NCI-H748 (cell line): ENCODE results near the gene CHID1.
A peak's percentile ranks its signal among the peaks of the same experiment; 100 is the strongest.

Experiments used
- DNase-seq: peaks from one replicate; lab custom pipeline; 2025; ENCODE audit not compliant: unreplicated experiment; lab: John Stamatoyannopoulos, UW

The CHID1 gene

DNA sequence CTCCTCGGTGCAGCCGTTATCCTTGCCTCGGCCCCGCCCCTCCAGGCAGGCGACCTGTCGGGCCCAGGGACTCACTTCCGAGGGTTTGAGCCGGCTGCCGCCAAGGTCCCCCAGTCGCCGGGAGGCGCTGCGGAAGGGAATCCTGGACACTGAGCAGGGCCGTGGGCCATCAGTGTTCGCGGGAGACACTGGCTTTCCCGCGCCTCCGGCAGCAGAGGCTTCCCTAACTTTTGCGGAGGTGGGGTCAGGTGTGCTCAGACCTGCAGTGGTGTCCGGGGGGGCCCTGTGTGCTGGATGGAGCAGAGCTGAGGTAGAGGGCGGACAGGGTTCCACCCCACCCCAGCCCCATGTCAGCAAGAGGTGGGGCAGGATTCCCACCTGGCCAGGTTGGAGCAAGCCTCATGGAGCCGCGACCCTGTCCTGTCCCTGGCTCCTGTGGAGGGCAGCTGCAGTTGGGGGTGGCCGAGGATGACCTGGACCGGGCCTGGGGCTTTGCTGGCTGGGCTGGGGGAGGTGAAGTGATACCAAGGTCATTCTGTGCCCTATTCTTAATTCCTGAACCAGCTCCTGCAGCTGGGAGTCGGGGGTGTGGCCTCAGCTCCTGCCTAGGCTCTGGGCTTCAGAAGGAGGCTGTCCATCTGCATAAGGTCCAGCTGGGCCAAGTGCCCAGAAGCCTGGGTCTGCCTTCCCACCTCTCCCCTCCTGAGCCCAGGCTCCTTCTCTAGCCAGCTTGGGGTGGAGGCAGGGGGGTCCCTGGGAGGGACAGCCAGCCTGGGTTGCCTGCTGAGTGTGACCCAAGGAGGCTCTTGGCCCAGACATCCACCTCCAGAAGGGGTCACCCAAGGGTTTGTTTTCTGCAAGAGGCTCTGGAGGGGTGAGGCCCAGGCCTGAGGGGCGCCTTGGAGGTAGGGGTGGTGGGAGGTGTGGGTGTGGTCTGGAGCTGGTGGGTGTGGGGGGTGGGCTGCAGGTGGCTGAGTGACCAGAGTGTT lies 59.5 kb downstream of the CHID1 start:
- DNase-seq: peak; percentile 60

DNA sequence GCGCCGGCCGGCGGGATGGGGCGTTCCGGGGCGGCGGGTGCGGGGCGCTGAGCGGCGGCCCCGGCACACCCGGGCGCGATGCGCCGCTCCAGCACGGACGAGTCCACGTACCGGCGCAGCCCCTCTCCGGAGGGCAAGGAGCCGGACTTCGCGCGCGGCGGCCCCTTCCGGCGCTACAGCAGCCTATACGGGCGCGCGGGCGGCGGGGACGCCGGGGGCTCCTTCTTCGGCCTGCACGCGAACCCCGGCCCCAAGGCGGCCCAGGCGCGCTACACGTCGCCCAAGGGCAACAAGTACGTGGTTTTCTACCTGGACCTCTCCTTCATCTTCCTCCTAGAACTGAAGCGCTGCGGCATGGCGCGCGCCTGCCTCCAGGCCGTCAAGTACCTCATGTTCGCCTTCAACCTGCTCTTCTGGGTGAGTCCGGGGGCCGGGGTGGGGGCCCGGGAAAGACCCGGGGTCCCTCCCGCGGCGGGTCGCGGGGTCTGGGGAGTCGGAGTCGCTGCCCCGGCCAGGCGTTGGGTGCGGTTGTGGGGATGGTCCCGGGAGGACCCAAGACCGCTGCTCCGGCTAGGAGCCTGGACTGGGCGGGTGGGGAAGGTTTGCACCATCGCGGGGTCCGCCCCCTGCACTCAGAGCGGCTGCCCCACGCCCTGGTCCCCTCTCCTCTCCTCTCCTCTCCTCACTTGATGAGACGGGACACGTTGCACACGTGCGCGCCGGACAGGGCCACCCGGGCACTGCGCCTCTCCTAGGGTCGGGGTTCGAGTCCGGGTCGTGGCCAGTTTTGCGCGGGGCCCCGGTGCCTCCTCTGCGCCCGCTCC lies 60.4 kb downstream of the CHID1 start:
- peak; percentile 73 for DNase-seq

DNA sequence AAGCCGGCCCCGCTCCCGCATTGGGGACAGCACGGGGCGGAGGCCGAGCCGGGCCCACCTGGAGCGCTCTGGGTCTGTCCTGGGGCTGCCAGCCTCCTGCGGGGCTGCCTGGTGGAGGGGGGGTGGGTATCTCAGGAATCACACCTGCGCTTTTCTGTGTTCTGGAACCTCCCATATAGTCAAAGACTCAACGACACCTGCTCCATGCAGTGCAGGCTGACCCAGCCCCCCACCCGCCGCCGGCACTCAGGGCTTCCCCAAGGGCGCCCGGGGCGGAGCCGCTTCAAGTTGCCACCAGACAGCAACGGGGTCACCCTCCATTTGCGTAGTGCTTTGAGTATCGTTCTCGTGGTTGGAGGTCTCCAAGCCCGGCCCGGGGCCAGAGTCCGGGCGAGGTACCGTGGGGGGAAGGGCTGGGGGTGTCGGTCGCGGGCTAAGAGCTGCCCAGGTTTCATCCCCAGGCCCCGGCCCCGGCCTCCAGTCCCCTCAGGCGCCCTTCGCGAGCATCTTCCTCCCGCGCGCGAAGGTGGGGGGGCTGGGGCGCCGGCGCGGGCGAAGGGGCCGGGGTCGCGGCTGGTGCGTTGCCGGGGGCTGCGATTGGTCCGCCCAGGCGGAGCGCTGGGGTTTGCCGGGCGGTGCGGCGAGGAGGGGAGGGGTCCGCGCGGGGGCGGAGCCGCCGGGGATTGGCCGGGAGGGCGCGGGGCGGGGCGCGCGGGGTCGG lies 61.3 kb downstream of the CHID1 start:
- DNase-seq: peak; percentile 82

DNA sequence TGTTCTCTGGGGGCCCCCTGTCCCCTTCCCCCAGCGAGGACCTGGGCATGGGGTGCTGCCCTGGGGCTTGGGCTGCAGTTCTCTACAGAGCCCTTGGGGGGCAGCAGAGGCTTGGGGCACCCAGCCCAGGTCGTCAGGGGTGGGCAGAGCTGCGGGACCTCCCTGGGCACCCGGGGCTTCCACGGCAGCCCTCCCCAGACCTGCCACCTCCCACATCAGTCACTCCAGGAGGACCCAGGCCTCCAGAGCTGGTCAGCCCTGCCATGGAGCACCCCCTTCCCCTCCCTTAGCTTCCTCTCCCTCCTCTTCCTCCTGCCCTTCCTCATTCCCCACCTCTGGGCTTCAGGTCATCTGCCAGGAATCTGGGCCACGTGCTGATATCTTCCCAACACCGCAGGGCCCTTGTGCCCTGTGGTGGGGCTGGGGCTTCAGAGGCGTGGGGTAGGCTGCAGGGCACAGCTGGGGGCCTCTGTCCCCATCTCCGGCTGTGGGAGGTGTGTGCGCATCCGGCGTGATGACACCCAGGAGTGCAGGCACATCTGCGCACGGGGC lies 62.2 kb downstream of the CHID1 start:
- DNase-seq: peak; percentile 53

DNA sequence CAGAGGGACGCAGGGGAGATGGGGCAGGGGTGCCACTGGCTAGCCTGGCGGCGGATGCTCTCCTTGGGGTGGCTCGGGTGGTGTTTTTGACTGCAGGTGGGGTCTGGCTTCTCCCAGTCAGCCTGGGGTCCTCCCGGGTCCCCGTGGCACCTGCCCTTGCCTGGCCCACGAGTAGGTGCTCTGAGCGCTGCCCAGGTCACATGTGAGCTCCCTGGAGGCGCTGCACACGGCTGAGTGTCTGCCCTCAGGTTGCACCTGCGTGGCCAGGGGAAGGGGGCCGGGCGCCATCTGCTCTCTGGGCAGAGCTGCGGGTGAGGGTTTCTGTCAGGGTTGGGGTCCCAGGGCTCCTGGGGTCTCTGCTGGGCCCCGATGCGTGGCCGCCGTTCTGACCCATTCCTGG lies 62.7 kb downstream of the CHID1 start:
- DNase-seq: peak; percentile 9

DNA sequence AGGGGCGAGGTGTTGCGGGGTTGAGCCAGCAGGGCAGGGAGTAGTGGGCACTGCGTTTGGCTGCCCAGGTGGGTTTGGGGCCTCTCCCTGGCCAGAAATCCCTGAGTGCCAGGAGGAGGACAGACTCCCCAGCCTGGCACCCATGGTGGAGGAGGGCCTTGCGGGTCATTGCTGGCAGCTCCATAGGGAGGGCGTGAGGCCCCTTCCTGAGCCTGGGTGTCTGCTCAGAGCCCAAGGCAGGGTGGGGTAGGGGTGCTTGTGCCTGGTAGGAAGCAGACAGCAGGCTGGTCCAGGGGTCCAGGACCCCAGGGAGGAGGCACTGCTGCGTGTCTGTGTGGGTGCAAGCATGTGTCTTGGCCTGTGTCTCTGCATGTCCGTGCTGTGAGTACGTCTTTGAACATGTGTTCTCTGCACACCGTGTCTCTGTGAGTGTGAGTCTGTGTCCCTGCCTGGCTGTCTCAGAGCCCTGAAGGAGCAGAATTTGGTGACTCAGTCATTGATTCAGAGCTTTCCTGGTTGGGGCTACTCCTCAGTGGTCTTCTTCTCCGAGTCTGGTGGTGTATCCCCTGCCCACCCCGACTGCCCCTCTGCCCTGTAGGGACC lies 64.0 kb downstream of the CHID1 start:
- no peak for DNase-seq

DNA sequence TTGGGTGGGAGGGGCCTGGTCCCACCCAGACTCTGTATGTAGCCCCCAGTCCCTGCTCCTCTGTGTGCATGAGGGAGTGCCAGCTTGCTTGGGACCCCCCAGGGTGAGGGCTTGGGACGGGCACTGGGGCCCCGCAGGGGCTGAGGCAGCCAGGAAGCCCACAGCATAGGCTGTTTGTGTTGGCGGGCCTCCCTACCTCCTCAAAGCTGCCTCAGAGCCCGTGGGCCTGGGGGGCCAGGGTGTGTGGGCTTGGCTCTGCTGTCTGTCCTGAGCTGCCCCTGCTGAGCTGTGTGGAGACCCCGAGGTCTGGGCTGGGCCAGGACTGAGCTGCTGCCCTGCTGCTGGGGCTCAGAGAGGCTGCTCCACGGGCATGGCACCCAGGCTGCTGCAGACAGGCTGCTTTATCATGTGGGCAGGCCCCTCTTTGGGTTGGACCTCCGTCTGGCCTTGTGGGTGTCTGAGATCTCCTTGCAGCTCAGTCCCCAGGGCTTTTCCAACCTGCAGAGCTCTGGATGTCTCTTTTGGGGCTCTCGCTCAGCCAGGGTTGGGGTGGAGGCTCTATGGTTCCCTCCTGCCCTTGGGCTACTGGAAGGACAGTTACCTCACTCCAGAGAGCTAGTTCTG lies 64.6 kb downstream of the CHID1 start:
- no peak for DNase-seq

DNA sequence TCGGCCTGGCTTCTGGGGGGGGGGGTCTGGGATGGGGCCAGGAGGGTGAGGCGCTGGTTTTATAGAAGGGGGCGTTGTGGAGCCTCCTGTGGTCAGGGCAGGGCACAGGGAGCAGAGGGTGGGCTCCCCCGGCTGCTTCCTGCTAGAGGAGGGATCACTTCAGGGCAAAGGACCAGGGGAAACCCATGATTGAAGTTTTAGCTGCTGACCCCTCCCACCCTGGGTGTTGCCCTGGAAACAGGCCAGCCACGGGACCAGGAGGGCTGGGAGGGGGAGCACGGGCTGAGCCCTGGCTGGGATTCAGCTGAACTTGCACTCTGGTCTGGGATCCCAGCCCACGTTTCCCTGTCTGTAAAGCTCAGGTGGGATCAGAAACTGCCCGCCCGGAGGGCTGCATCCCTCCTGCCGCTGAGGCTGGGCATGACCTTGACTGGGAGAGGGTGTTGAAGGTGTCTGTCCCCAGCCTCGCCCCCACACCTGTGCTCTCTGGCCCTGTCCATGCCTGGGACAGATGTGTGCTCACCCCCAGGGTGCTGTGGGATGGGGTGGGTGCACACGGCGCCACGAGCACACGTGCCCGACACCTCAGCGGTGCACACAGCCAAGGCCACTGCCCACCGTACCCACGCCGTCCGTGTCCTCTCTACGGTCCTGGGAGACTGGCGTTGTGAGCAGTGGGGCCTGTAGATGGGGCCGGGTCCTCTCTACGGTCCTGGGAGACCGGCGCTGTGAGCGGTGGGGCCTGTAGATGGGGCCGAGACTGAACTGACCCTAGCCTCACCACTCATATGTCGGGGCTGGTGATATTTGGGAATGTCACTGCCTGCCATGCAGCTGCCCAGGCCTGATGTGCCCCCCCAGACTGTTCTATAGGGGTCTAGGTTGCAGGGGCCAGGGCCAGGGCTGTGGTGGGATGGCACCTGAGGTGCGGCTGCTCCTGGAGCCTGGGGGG lies 65.6 kb downstream of the CHID1 start:
- peak; percentile 26 for DNase-seq

DNA sequence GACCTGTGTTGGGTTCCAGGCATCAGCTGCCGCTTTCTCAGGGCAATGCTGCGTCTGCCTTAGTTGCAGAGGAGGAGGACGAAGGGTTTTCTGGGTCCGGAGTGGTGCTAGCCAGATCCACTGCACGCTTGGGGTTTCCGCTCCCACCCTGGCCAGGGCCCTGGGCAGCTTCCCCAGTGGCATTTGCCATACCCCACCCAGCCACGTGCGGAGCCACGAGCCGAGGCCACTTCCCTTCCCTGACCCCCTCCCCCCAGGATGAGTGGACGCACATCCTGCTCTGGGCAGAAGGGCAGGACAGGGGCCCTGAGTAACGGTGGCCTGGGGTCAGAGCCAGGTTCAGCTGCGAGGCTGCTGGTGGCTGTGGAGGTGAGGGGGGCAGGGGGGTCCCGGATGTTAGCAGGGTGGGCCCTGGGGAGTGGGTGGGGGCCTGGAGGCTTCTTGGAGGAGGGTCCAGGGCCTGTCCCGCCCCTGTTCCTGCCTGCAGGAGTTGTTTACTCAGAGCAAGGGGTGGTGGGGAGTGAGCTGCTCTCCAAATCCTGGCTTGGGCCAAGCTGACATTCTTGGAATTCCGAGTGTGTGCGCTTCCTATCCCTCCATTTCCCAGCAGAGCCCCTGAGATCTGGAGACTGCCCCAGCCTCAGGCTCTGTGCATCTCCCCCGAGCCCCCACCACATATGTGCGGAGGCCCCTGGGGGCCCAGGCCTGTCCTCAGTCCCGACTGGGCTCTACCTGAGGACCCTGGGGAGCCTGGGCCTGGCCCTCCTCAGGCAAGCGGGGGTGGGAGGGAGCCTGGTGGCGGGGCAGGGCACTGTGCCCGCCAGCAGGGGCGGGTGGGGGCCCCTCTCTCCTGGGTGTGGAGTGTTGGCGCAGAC lies 66.6 kb downstream of the CHID1 start:
- no peak for DNase-seq

DNA sequence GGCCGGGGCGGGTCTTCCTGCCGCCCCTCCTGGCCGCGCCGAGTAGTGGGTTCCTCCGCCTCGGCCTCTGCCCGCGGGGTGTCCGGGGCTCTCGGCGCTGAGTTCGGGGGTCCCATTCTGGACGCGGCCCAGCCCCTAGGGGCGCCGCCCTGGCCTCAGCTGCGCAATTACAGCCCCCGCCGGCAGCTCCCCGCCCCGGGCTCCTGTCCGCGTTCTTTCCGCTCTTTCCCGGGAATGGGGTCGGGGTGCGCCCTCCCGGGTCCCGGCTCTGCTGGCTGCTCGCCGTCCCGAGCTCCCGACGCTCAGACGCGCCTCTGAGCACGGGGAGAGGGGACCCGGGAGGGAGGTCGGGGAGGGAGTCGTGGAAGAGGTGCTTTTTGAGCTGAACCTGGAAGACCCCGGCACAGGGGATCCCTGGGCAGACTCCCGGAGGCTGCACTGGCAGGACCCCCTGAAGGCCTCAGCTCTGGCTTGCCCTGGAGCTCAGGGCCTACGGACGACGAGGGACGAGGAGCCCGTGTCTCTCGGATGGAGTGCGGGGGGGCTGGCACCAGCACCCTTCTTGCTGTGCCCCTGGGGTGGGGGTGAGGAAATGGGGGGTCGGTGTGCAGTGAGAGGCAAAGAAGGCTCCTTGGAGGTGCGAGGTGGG lies 67.4 kb downstream of the CHID1 start:
- peak; percentile 42 for DNase-seq

DNA sequence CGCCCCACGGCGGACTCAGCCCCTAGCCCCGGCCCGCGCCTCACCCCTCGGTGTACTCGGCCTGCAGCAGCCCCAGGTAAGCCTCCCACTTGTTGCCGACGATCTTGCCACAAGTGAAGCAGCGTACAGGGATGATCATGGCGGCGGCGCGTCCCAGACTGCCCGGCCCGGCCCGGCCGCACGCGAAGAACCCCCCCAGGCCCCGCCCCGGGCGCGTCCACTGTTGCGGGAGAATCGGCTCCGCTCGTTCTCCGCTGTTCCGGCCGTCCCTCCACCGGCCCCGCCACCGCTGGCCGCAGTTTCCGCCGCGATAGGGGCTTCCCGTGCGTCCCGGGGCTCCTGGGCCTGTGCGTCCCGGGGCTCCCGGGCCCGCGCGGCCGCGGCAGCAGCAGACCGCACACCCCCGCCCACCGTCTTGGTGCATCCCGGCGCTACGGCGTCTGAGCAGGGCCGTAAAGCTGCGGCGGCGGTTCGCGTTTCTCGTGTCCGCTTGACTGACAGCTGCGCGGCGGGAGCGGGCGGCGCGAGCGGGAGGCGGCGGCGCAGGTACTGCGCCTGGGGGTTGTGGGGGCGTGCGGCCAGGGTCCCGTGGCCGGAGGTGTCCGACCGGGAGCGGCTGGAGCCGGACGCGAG lies 68.1 kb downstream of the CHID1 start, which contains the start of the genes POLR2L and TSPAN4:
Gene POLR2L (minus strand): TSS at position 160 of the 633 bp plus-strand sequence. CDS start 21 bp downstream, at position 139.
Gene TSPAN4 (plus strand): TSS at position 483 of the 633 bp plus-strand sequence. CDS start 7,453 bp downstream, outside the sequence.
- DNase-seq: peak; percentile 91

DNA sequence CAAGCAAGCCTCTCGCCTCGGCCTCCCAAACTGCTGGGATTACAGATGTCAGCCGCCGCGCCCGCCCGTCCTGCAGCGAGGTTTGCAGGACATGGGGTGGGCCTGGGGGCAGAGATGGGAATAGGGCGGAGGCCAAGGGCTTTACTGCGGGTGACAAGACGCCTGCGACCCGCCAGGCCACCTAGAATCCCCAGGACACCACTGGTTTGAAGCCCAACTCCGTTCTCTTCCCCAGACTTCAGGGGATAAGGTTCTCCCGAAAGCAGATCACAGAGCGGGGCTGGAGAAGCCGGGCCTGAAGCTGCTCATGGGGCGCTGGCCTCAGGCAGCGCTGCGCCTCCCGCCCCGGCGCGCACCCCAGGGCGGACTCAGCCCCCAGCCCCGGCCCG lies 68.6 kb downstream of the CHID1 start:
- peak; percentile 54 for DNase-seq

DNA sequence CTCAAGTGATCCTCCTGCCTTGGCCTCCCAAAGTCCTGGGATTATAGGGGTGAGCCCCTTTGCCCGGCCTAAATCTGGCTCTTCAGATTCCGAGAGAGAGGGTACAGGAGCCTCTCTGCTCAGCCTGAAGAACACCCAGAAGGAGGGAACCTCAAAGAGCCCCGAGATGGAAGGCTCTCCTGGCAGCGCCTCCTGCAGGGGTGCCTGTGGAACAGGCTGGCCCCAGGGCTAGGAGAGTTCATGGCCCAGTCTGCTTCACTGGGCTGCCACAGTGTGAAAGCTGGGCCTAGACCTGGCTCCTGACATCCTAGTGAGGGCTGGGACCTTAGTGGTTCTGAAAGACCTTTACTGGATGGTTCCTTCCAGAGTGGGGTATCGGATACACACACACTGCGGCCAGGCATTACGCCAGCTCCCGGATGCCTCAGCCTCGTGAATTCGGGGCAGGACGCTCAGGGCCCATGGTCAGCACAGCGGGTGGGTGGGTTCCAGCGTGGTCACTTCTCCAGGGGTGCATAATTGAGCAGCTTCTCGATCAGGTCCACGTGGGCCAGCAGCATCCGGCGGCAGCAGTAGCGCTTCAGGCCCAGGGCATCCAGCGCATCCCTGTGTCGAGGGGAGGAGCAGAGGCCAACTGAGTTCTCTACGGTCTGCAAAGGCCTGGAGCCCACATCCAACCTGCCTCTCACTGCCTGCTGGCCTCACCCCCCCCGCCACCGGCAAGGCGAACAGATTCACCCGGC lies 70.6 kb downstream of the CHID1 start:
- no peak for DNase-seq

DNA sequence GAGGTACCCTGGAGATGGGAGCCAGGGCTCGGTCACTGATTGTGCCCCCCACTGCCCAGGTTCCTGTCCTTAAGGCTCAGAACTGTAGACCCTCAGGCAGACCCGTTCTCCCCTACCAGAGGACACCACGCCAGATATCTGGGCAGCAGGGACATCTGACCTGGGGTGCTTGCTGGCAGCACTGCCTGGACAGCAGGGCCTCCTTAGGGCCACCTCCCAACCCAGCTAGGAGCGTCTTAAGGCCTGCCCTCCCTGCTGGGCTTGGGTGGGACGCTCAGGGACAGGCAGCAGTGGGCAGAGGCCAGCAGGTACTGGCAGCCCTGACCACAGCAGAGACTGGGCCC lies 71.4 kb downstream of the CHID1 start:
- DNase-seq: no peak

DNA sequence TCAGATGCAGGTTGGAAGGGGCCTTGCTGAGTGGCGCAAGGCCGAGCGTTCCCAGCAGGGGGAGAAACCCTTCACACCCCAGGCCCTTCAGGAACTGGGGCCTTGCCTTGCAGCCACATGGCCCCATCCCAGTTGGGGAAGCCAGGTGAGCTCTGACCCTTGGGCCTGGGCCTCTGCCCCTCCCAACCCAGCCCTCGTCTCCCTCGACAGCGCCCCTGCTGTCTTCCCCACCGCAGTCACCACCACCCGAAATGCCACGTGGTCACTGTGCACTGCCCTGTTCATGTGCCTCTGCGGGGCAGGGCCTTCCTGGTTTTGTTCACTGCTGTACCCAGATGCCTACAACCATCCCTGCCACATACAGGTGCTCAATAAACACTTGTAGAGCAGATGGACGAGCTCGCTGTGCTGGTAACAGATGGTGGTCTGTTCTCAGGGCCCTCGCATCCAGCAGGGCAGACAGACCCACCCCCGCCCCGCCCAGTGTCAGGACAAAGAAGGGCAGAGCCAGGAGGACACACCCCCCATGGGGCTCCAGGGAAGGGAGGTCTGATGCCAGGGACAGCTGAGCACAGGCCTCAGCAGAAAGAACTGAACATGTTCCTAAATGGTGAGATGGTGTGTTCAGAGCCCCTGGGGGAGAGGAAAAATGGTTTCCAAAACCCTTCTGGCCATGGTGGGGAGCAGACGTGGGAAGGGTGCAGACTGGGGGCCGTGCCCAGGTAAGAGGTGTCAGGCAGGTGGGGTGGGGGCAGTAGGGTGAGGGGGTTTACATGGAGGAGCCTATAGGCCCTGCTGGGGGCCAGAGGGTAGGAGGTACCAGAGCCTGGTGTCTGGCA lies 72.0 kb downstream of the CHID1 start:
- peak; percentile 27 for DNase-seq
